ENCODE data around the gene PGAM5. TPM values are rescaled to one million over a fixed set of nuclear protein-coding genes. Genes with fewer than 3 reads are reported as not detected.

PGAM5 gene
- total RNA-seq, 4 donors from 2014 or later: 21.6 to 45.8 (median 26.0) TPM

- no peak for DNase-seq
- Histone ChIP-seq H3K36me3 (no peaks in the 10 kb centered on the region), H3K4me3 (replicated peaks in 1 of 3) (no peak overlapping the region), H3K27ac (no peak overlapping the region), H3K27me3 (no peaks in the 10 kb centered on the region), H3K4me1 (peaks cover 7 to 11% of the 10 kb centered on the region in 2 donors), H3K9me3 (no peaks in the 10 kb centered on the region)
- intact Hi-C loops (cut with DNase I): no loop called here
- WGBS, 2 donors: 88 to 93% methylated on average over 2 of the region's 2 CpGs
- TF ChIP-seq POLR2A (IDR thresholded peaks at IDR 0.05): no peak
- TF ChIP-seq CTCF (IDR thresholded peaks at IDR 0.05): no peak
These were observed 2.5 kb upstream of the PGAM5 start for GRCh38 chr12:132708150-132708549.

- peaks cover 7 to 11% of the 10 kb centered on the region in 2 donors for H3K4me1 ChIP-seq
- no peaks in the 10 kb centered on the region for H3K27me3 ChIP-seq
- WGBS, 2 donors: 2% methylated on average over 8 to 26 of the region's 26 CpGs
- no peaks in the 10 kb centered on the region for H3K36me3 ChIP-seq
- no peaks in the 10 kb centered on the region for H3K9me3 ChIP-seq
- intact Hi-C loops (cut with DNase I): no loop called here
- DNase-seq: peak in 1 of 2 donors; percentile 7
- peak overlapping the region; percentile 42 to 98 (median 67) for H3K4me3 ChIP-seq (replicated peaks in 1 of 3)
- TF ChIP-seq CTCF (IDR thresholded peaks at IDR 0.05) (no peak), POLR2A (IDR thresholded peaks at IDR 0.05) (no peak)
- peak overlapping the region; percentile 6 to 85 (median 78) for H3K27ac ChIP-seq
These were observed 618 bp upstream of the PGAM5 start for GRCh38 chr12:132710043-132710404.

GRCh38 chr12:132711080-132711843 is 620 bp downstream of the PGAM5 start:
- Histone ChIP-seq H3K4me1 (peaks cover 7 to 11% of the 10 kb centered on the region in 2 donors), H3K27me3 (no peaks in the 10 kb centered on the region), H3K27ac (no peak overlapping the region), H3K4me3 (replicated peaks in 1 of 3) (peak overlapping the region; percentile 67 to 98 (median 69)), H3K9me3 (no peaks in the 10 kb centered on the region), H3K36me3 (no peaks in the 10 kb centered on the region)
- peak in 1 of 6 experiments; percentile 5 for TF ChIP-seq CTCF (IDR thresholded peaks at IDR 0.05)
- no peak for TF ChIP-seq POLR2A (IDR thresholded peaks at IDR 0.05)
- DNase-seq: peak in 1 of 2 donors; percentile 20
- intact Hi-C loops (cut with DNase I): no loop called here
- 15 to 31% methylated on average over 15 to 29 of the region's 59 CpGs for WGBS, 2 donors

- Histone ChIP-seq H3K4me1 (peaks cover 7 to 11% of the 10 kb centered on the region in 2 donors), H3K36me3 (peaks cover 6 to 14% of the 10 kb centered on the region in 2 donors), H3K4me3 (replicated peaks in 1 of 3) (no peak overlapping the region), H3K27me3 (no peaks in the 10 kb centered on the region), H3K9me3 (no peaks in the 10 kb centered on the region), H3K27ac (no peak overlapping the region)
- intact Hi-C loops (cut with DNase I): no loop called here
- DNase-seq: no peak
- 80 to 92% methylated on average over 2 of the region's 2 CpGs for WGBS, 2 donors
- TF ChIP-seq POLR2A (IDR thresholded peaks at IDR 0.05) (no peak), CTCF (IDR thresholded peaks at IDR 0.05) (no peak)
These were observed 2.5 kb downstream of the PGAM5 start for GRCh38 chr12:132713123-132713522.

- TF ChIP-seq CTCF (IDR thresholded peaks at IDR 0.05) (no peak), POLR2A (IDR thresholded peaks at IDR 0.05) (no peak)
- no peak for DNase-seq
- Histone ChIP-seq H3K36me3 (peaks cover 23 to 32% of the 10 kb centered on the region in 2 donors), H3K9me3 (no peaks in the 10 kb centered on the region), H3K27ac (no peak overlapping the region), H3K27me3 (no peaks in the 10 kb centered on the region), H3K4me3 (replicated peaks in 1 of 3) (no peak overlapping the region), H3K4me1 (peaks cover 5 to 7% of the 10 kb centered on the region in 2 donors)
- 90 to 95% methylated on average over 9 of the region's 9 CpGs for WGBS, 2 donors
- intact Hi-C loops (cut with DNase I): no loop called here
These were observed 5.2 kb downstream of the PGAM5 start for GRCh38 chr12:132715874-132716273.

Measured in thyroid gland (tissue), 4 donors.